ENCODE data around the gene OCSTAMP. TPM values are rescaled to one million over a fixed set of nuclear protein-coding genes. Genes with fewer than 3 reads are reported as not detected.
A peak's percentile ranks its signal among the peaks of the same experiment; 100 is the strongest.

Gene OCSTAMP
- total and polyA plus RNA-seq, 7 experiments from 2014 or later, result not detected

DNA sequence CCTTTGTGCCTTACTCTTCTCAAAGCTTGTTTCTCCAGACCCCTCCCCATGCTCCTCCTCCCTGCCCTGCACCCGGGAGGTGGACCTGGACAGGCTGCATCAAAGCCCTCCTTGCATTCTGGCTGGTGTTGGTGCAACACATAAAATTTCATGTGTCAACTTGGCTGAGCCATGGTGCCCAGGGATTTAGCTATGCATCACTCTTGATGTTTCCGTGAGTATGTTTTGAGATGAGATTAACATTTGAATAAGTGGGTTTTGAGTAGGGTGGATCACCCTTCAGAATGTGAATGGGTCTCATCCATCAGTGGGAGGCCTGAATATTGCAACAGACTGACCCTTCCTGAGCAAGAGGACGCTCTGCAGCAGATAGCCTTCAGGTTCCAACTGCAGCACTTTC lies 4.4 kb upstream of the OCSTAMP start:
- H3K9me3 ChIP-seq (ENCODE audit: control insufficient read depth in 2 of 3, low read length in 3 of 3), result no peaks in the 10 kb centered on the region
- DNase-seq (no peak), ATAC-seq (no peak)
- peaks cover 7 to 17% of the 10 kb centered on the region in 2 donors for H3K4me1 ChIP-seq (ENCODE audit: control insufficient read depth in 2 of 2, insufficient read depth in 2 of 2, low read length in 2 of 2)
- ChIA-PET CTCF (no interaction called here), POLR2A (no interaction called here)
- H3K27ac Mint-ChIP-seq, result no peak overlapping the region
- H3K36me3 Mint-ChIP-seq, result no peaks in the 10 kb centered on the region
- H3K4me3 ChIP-seq (ENCODE audit: low read length), result no peak overlapping the region
- H3K27me3 ChIP-seq (ENCODE audit: control insufficient read depth in 2 of 2, insufficient read depth in 2 of 2, low read length in 2 of 2), result no peaks in the 10 kb centered on the region
- no peak overlapping the region for H3K27ac ChIP-seq (ENCODE audit: low read depth, low read length)
- peaks cover 0 to 4% (median 0%) of the 10 kb centered on the region in 5 donors for H3K27me3 Mint-ChIP-seq
- intact Hi-C loops (cut with micrococcal nuclease), result no loop called here
- peaks cover 10 to 75% (median 13%) of the 10 kb centered on the region in 7 donors for H3K4me1 Mint-ChIP-seq
- H3K36me3 ChIP-seq (ENCODE audit: control insufficient read depth in 2 of 3, insufficient read depth in 3 of 3, low read length in 3 of 3), result no peaks in the 10 kb centered on the region
- no peak overlapping the region for H3K4me3 Mint-ChIP-seq
- peaks cover 0 to 2% (median 0%) of the 10 kb centered on the region in 11 donors for H3K9me3 Mint-ChIP-seq

DNA sequence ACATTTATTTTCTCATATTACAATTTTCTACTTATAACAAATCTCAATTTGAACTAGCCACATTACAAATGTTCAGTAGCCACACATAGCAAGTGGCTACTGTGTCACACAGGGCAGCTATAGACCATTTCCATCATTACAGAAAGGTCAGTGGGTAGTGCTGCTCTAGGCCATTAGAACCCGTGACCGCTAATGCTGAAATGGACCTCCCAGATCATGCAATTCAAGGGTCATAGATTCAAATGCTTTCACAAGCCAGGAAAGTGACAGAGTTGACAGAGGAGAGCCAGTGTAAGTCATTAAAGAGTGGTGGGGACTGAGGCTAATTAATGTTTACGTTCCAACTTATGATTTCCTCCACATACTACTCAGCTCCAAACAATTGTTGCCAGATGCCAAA lies 3.5 kb upstream of the OCSTAMP start:
- no peak overlapping the region for H3K27ac Mint-ChIP-seq
- H3K4me3 Mint-ChIP-seq, result no peak overlapping the region
- no peak for DNase-seq
- H3K27me3 ChIP-seq (ENCODE audit: control insufficient read depth in 2 of 2, insufficient read depth in 2 of 2, low read length in 2 of 2), result no peaks in the 10 kb centered on the region
- ChIA-PET CTCF (interaction anchor here (0.6 kb wide), 1 partner anchor 29 kb away, joined by 4 read pairs; no protein-coding TSS in a partner anchor), POLR2A (no interaction called here)
- H3K27ac ChIP-seq (ENCODE audit: low read depth, low read length), result no peak overlapping the region
- H3K4me3 ChIP-seq (ENCODE audit: low read length), result no peak overlapping the region
- no peaks in the 10 kb centered on the region for H3K36me3 ChIP-seq (ENCODE audit: control insufficient read depth in 2 of 3, insufficient read depth in 3 of 3, low read length in 3 of 3)
- intact Hi-C loops (cut with micrococcal nuclease), result loop anchor here in 1 of 2 donors (1.0 kb wide), 1 partner anchor 9 kb away; no protein-coding TSS in a partner anchor
- peaks cover 7 to 17% of the 10 kb centered on the region in 2 donors for H3K4me1 ChIP-seq (ENCODE audit: control insufficient read depth in 2 of 2, insufficient read depth in 2 of 2, low read length in 2 of 2)
- no peak for ATAC-seq
- peaks cover 0 to 4% (median 0%) of the 10 kb centered on the region in 5 donors for H3K27me3 Mint-ChIP-seq
- peaks cover 0 to 2% (median 0%) of the 10 kb centered on the region in 11 donors for H3K9me3 Mint-ChIP-seq
- no peaks in the 10 kb centered on the region for H3K9me3 ChIP-seq (ENCODE audit: control insufficient read depth in 2 of 3, low read length in 3 of 3)
- H3K36me3 Mint-ChIP-seq, result no peaks in the 10 kb centered on the region
- peaks cover 10 to 69% (median 13%) of the 10 kb centered on the region in 7 donors for H3K4me1 Mint-ChIP-seq

DNA sequence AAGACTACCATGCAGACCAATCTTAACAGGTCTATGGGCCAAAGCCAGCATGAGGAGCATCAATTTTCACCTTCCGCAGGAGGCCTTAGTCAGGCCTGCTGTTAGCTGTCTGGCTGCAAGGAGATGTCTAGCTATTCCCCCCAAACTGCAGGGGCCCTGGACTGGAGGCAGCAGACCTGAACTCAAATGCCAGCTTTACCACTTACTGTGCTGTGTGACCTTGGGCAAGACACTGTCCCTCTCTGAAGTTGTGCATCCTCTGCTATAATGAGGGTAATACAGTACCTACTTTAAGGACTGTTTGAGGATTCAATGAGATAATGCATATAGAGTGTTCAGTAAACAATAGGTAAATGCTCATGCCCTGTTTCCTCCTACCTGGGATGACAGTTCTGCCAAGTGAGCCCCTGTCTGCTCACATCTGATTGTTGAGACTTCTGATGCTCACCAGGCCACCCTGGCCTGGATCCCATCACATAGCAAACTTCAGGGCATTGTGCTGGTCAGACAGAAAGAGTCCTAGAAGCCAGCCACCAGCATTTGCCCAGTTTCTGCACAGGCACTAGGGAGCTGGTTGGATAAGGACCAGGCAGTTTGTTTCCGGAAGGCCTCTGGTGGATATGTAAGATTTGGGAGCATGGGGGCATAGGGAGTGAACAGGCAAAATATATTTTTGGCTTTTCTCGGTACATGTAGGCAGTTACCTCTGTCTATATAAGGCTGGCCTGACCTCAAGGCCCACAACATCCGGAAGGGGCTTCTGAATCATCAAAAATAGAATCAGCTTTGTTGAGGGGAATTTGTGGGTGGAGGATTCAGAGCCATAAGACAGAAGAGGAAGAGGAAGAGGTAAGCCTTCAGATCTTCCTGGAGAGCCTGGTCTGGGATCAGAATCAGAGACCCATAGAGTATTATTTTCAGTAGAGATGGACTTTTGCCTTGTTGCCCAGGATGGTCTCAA lies 2.3 kb upstream of the OCSTAMP start:
- Mint-ChIP-seq H3K4me1 (peaks cover 10 to 63% (median 13%) of the 10 kb centered on the region in 7 donors), H3K4me3 (peak overlapping the region in 3 of 10 donors; percentile 11 to 70 (median 28)), H3K36me3 (no peaks in the 10 kb centered on the region), H3K27ac (peak overlapping the region in 2 of 9 donors; percentile 27 to 69), H3K27me3 (peaks cover 0 to 4% (median 0%) of the 10 kb centered on the region in 5 donors), H3K9me3 (peaks cover 0 to 2% (median 0%) of the 10 kb centered on the region in 11 donors)
- Histone ChIP-seq H3K4me1 (ENCODE audit: control insufficient read depth in 2 of 2, insufficient read depth in 2 of 2, low read length in 2 of 2) (peaks cover 7 to 17% of the 10 kb centered on the region in 2 donors), H3K9me3 (ENCODE audit: control insufficient read depth in 2 of 3, low read length in 3 of 3) (no peaks in the 10 kb centered on the region), H3K36me3 (ENCODE audit: control insufficient read depth in 2 of 3, insufficient read depth in 3 of 3, low read length in 3 of 3) (no peaks in the 10 kb centered on the region), H3K4me3 (ENCODE audit: low read length) (no peak overlapping the region), H3K27ac (ENCODE audit: low read depth, low read length) (no peak overlapping the region), H3K27me3 (ENCODE audit: control insufficient read depth in 2 of 2, insufficient read depth in 2 of 2, low read length in 2 of 2) (no peaks in the 10 kb centered on the region)
- POLR2A ChIA-PET, result no interaction called here
- ATAC-seq, result peak; percentile 77
- CTCF ChIA-PET, result interaction anchor here (0.6 kb wide), 1 partner anchor 1067 kb away, joined by 3 read pairs; no protein-coding TSS in a partner anchor
- peak in 1 of 9 donors; percentile 61 for DNase-seq
- intact Hi-C loops (cut with micrococcal nuclease), result loop anchor here in 1 of 2 donors (1.0 kb wide), 1 partner anchor 7 kb away; no protein-coding TSS in a partner anchor

DNA sequence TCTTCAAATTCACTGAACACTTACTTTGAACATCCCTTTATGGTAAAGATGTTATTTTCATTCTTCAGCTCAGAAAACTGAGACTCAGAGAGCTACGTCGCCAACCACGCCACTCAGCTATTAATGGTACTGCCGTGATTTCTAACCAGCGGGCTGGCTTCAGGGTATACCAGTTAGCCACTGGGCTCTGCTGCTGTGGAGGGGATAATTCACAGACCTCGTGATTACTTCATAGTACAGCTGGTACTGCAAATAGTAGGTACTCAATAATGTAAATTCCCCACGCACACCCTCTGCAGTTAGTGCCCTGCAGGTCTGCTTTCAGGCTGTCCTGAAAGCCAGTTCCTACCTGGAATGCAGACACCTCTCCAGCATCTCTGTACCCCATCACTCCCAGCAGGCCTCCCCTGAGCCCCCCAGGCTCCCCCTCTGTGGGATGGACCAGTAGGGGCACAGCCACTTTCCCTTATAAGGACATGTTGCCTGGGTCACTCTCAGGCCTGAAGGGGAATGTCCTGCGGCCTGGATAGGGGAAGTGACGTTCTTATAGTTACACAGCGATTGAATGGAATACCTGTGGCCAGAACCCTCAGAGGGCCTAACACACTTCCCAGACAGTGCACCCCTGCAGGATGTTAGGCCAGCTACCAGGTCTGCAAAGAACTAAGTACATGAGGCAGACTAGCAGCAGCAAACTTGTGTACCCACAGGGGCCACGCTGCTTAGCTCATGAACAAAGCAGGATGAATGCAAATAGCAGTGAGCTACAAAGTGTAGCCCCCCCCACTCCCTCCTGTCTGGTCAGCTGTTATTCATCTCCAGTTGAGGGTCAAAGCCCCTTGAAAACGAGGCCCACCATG lies 1.3 kb upstream of the OCSTAMP start:
- H3K27me3 ChIP-seq (ENCODE audit: control insufficient read depth in 2 of 2, insufficient read depth in 2 of 2, low read length in 2 of 2), result no peaks in the 10 kb centered on the region
- ATAC-seq, result no peak
- Mint-ChIP-seq H3K27ac (peak overlapping the region in 1 of 9 donors; percentile 69), H3K4me1 (peaks cover 10 to 55% (median 13%) of the 10 kb centered on the region in 7 donors), H3K27me3 (peaks cover 0 to 4% (median 0%) of the 10 kb centered on the region in 5 donors), H3K9me3 (peaks cover 0 to 2% (median 0%) of the 10 kb centered on the region in 11 donors), H3K36me3 (no peaks in the 10 kb centered on the region), H3K4me3 (peak overlapping the region in 1 of 10 donors; percentile 70)
- H3K4me1 ChIP-seq (ENCODE audit: control insufficient read depth in 2 of 2, insufficient read depth in 2 of 2, low read length in 2 of 2), result peaks cover 7 to 17% of the 10 kb centered on the region in 2 donors
- H3K9me3 ChIP-seq (ENCODE audit: control insufficient read depth in 2 of 3, low read length in 3 of 3), result no peaks in the 10 kb centered on the region
- no peak for DNase-seq
- no peaks in the 10 kb centered on the region for H3K36me3 ChIP-seq (ENCODE audit: control insufficient read depth in 2 of 3, insufficient read depth in 3 of 3, low read length in 3 of 3)
- no peak overlapping the region for H3K27ac ChIP-seq (ENCODE audit: low read depth, low read length)
- ChIA-PET CTCF (no interaction called here), POLR2A (interaction anchor here (1.2 kb wide), 1 partner anchor 28 kb away, joined by 3 read pairs; no protein-coding TSS in a partner anchor)
- intact Hi-C loops (cut with micrococcal nuclease), result no loop called here
- no peak overlapping the region for H3K4me3 ChIP-seq (ENCODE audit: low read length)

DNA sequence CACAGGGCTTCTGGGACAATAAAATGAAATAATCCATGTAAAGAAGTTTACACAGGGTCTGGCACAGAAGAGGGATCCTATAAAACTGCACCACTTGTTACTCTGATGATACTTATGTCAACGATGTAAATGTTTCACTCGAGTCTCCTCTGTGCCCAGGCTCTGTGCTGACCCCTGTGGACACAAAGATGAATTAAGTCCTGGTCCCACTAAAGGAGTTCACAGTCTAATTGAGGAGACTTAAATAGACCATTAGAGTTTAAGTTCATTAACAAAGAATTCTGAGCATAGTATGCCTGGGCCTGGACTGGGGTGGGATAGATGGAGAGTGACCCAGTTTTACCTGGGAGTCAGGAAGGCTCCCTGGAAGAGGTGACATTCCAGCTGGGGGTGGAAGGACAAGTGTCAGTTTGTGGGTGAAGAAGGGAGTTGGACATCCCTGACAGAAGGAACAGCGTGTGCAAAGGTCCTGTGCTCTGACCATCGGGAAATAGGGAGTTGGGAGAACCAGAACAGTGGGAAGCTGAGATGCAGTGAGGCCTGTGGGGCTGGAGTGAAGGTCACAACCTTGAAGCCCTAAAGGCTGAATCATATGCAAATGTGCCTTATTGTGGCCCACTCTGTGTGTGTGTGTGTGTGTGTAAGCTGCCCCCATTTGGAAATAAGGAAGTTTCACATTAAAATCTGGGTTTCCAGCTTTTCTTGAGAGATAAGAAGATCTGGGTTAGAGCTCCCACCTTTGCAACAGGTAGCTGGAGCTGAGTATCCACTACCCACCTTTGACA lies 1.1 kb downstream of the OCSTAMP start:
- Histone ChIP-seq H3K36me3 (ENCODE audit: control insufficient read depth in 2 of 3, insufficient read depth in 3 of 3, low read length in 3 of 3) (no peaks in the 10 kb centered on the region), H3K9me3 (ENCODE audit: control insufficient read depth in 2 of 3, low read length in 3 of 3) (no peaks in the 10 kb centered on the region), H3K27ac (ENCODE audit: low read depth, low read length) (no peak overlapping the region), H3K27me3 (ENCODE audit: control insufficient read depth in 2 of 2, insufficient read depth in 2 of 2, low read length in 2 of 2) (no peaks in the 10 kb centered on the region), H3K4me3 (ENCODE audit: low read length) (no peak overlapping the region), H3K4me1 (ENCODE audit: control insufficient read depth in 2 of 2, insufficient read depth in 2 of 2, low read length in 2 of 2) (peaks cover 7 to 34% of the 10 kb centered on the region in 2 donors)
- DNase-seq (no peak), ATAC-seq (no peak)
- Mint-ChIP-seq H3K9me3 (peaks cover 0 to 2% (median 0%) of the 10 kb centered on the region in 11 donors), H3K4me3 (no peak overlapping the region), H3K36me3 (no peaks in the 10 kb centered on the region), H3K27me3 (peaks cover 0 to 8% (median 0%) of the 10 kb centered on the region in 5 donors), H3K27ac (no peak overlapping the region), H3K4me1 (peaks cover 10 to 54% (median 13%) of the 10 kb centered on the region in 7 donors)
- CTCF ChIA-PET, result no interaction called here
- intact Hi-C loops (cut with micrococcal nuclease), result no loop called here
- POLR2A ChIA-PET, result no interaction called here

DNA sequence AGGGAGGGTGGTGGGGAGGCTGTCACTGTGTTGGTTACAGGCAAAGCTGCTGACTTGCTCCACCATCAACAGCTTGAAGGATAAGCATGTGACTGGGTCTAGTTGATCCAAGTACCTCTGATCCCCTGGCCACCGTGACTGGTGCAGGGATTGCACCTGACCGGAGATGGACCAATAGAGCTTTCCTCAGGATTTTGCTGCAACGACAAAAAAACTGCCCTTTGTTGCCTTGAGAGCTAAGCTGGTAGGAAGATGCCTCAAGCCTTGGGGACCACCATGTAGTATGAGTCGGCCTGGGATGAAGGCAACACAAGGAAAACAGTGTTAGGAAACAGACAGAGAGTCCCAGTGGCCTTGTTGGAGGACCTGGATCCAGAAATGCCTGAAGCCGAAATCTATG lies 1.8 kb downstream of the OCSTAMP start:
- Mint-ChIP-seq H3K27ac (no peak overlapping the region), H3K27me3 (peaks cover 0 to 8% (median 0%) of the 10 kb centered on the region in 5 donors), H3K36me3 (no peaks in the 10 kb centered on the region), H3K4me3 (no peak overlapping the region), H3K9me3 (peaks cover 0 to 2% (median 0%) of the 10 kb centered on the region in 11 donors), H3K4me1 (peaks cover 10 to 53% (median 13%) of the 10 kb centered on the region in 7 donors)
- H3K9me3 ChIP-seq (ENCODE audit: control insufficient read depth in 2 of 3, low read length in 3 of 3), result no peaks in the 10 kb centered on the region
- H3K27me3 ChIP-seq (ENCODE audit: control insufficient read depth in 2 of 2, insufficient read depth in 2 of 2, low read length in 2 of 2), result no peaks in the 10 kb centered on the region
- CTCF ChIA-PET, result no interaction called here
- intact Hi-C loops (cut with micrococcal nuclease), result no loop called here
- H3K4me1 ChIP-seq (ENCODE audit: control insufficient read depth in 2 of 2, insufficient read depth in 2 of 2, low read length in 2 of 2), result peaks cover 7 to 34% of the 10 kb centered on the region in 2 donors
- no peaks in the 10 kb centered on the region for H3K36me3 ChIP-seq (ENCODE audit: control insufficient read depth in 2 of 3, insufficient read depth in 3 of 3, low read length in 3 of 3)
- POLR2A ChIA-PET, result no interaction called here
- DNase-seq (no peak), ATAC-seq (no peak)
- H3K27ac ChIP-seq (ENCODE audit: low read depth, low read length), result no peak overlapping the region
- H3K4me3 ChIP-seq (ENCODE audit: low read length), result no peak overlapping the region
